ENCODE data around the gene DNAJC25.

The DNAJC25 gene

DNA sequence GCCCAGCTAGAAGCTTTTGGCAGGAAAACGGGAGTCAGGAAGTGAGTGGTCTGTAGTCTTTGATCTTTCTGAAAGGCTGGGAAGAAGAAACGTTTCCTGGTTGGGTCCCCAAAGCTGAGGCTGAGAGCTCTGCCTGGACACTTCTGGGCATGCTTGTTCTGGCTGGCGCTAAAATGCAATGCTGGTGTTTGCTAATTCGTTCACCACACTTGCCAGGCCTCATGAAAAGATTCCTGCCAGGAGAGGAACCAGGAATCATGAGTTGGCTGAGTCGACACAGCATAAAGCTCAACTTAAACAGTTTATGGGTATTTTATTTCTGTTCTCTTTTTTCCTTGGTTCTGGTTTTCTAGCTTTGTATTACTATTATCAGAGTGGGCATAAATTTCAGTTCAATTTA lies 21.0 kb upstream of the DNAJC25 start:
- H4K91ac ChIP-seq (ENCODE audit: low read depth, low read length): no peak overlapping the region
- H2BK5ac ChIP-seq (ENCODE audit: low read depth, low read length, poor library complexity): no peak overlapping the region
- H2AFZ ChIP-seq (ENCODE audit: insufficient read depth, low read length, poor library complexity): no peak overlapping the region
- H3K79me2 ChIP-seq (ENCODE audit: control insufficient read depth, insufficient read depth, low read length, poor library complexity): no peaks in the 10 kb centered on the region
- H3K4me2 ChIP-seq (ENCODE audit: low read length): no peak overlapping the region
- H2BK12ac ChIP-seq (ENCODE audit: low read length): no peak overlapping the region
- H3K4me3 ChIP-seq (ENCODE audit: low read depth, low read length): no peak overlapping the region
- no peaks in the 10 kb centered on the region for H3K36me3 ChIP-seq (ENCODE audit: control insufficient read depth in 1 of 2, insufficient read depth in 2 of 2, low read length in 2 of 2)
- no peak overlapping the region for H4K8ac ChIP-seq (ENCODE audit: low read depth, low read length)
- no peak for DNase-seq
- H3K9me3 ChIP-seq (ENCODE audit: insufficient read depth, low read depth, low read length): no peaks in the 10 kb centered on the region
- H3K23ac ChIP-seq (ENCODE audit: low read length): no peak overlapping the region
- WGBS (ENCODE audit: extremely low coverage, insufficient coverage, insufficient read length): no CpG with 5 or more reads among the region's 5 CpGs
- H3K9ac ChIP-seq (ENCODE audit: low read length): no peak overlapping the region
- H2AK5ac ChIP-seq (ENCODE audit: low read length): no peak overlapping the region
- no peak overlapping the region for H4K12ac ChIP-seq (ENCODE audit: low read depth, low read length)
- no peaks in the 10 kb centered on the region for H3K27me3 ChIP-seq (ENCODE audit: insufficient read depth, low read length)
- H3K79me1 ChIP-seq (ENCODE audit: low read length): no peaks in the 10 kb centered on the region
- peaks cover 0 to 2% of the 10 kb centered on the region in 2 experiments for H3K4me1 ChIP-seq (ENCODE audit: control insufficient read depth in 1 of 2, insufficient read depth in 2 of 2, low read length in 2 of 2)
- no peak overlapping the region for H2BK120ac ChIP-seq (ENCODE audit: insufficient read depth, low read length, poor library complexity)
- no peak overlapping the region for H3K14ac ChIP-seq (ENCODE audit: low read length)
- no peak overlapping the region for H3K27ac ChIP-seq (ENCODE audit: low read depth, low read length)
- no peak overlapping the region for H3K4ac ChIP-seq (ENCODE audit: low read depth, low read length)
- no peak overlapping the region for H3K18ac ChIP-seq (ENCODE audit: low read length)

DNA sequence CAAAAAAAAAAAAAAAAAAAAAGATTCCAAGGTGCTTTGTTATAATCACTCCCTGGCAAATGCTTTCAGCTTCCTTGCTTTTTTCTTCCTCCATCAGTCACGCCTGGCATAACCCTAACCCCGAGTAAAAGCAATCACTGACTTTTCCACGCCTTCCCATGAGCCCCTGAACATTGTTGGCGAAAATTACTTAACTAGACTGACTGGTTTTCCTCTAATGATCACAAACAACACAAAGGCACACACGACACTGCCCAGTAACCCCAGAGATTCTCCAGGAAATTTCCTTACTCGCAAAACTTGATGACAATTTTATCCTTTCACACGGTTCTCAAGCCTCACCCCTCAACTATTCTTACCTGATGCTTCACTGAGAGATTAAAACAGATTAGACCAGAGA lies 20.3 kb upstream of the DNAJC25 start:
- H2BK12ac ChIP-seq (ENCODE audit: low read length): no peak overlapping the region
- no CpG with 5 or more reads among the region's 7 CpGs for WGBS (ENCODE audit: extremely low coverage, insufficient coverage, insufficient read length)
- H3K4me1 ChIP-seq (ENCODE audit: control insufficient read depth in 1 of 2, insufficient read depth in 2 of 2, low read length in 2 of 2): peaks cover 0 to 2% of the 10 kb centered on the region in 2 experiments
- H3K36me3 ChIP-seq (ENCODE audit: control insufficient read depth in 1 of 2, insufficient read depth in 2 of 2, low read length in 2 of 2): no peaks in the 10 kb centered on the region
- no peak overlapping the region for H4K8ac ChIP-seq (ENCODE audit: low read depth, low read length)
- no peak overlapping the region for H3K18ac ChIP-seq (ENCODE audit: low read length)
- H2BK120ac ChIP-seq (ENCODE audit: insufficient read depth, low read length, poor library complexity): no peak overlapping the region
- H2BK5ac ChIP-seq (ENCODE audit: low read depth, low read length, poor library complexity): no peak overlapping the region
- no peak overlapping the region for H3K14ac ChIP-seq (ENCODE audit: low read length)
- H3K27ac ChIP-seq (ENCODE audit: low read depth, low read length): no peak overlapping the region
- no peak overlapping the region for H2AK5ac ChIP-seq (ENCODE audit: low read length)
- H3K23ac ChIP-seq (ENCODE audit: low read length): no peak overlapping the region
- no peak overlapping the region for H4K12ac ChIP-seq (ENCODE audit: low read depth, low read length)
- H3K4me2 ChIP-seq (ENCODE audit: low read length): no peak overlapping the region
- no peak overlapping the region for H2AFZ ChIP-seq (ENCODE audit: insufficient read depth, low read length, poor library complexity)
- no peak for DNase-seq
- H3K79me2 ChIP-seq (ENCODE audit: control insufficient read depth, insufficient read depth, low read length, poor library complexity): no peaks in the 10 kb centered on the region
- H4K91ac ChIP-seq (ENCODE audit: low read depth, low read length): no peak overlapping the region
- H3K4me3 ChIP-seq (ENCODE audit: low read depth, low read length): no peak overlapping the region
- H3K9ac ChIP-seq (ENCODE audit: low read length): no peak overlapping the region
- peaks cover 1% of the 10 kb centered on the region for H3K9me3 ChIP-seq (ENCODE audit: insufficient read depth, low read depth, low read length)
- no peaks in the 10 kb centered on the region for H3K79me1 ChIP-seq (ENCODE audit: low read length)
- H3K27me3 ChIP-seq (ENCODE audit: insufficient read depth, low read length): no peaks in the 10 kb centered on the region
- no peak overlapping the region for H3K4ac ChIP-seq (ENCODE audit: low read depth, low read length)

DNA sequence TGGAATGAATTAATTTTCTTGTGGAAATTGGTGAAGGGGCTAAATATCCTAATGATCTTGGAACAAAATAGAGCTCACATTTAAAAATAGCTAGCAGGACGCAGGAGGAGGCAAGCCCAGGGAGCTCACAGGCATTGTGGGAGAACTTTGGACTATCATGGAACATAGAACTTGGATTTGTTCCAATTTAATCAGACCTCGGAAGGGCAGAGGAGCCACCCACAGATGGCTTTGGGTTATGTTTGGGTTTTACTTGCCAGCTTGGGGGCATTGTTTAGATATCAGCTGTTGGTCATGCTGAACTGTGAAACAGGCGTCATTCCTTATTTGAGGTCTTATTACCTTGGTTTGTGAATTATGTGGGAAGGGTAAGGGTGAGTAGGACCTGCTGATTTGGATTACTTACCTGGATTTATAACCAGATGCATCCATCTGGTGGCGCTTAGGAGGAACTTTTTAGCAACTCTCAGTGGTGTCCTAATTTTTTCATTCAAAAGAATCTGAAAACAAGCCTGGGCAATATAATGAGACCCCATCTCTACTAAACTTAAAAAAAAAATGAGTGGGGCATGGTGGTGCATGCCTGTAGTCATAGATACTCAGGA lies 17.6 kb upstream of the DNAJC25 start:
- peaks cover 0 to 2% of the 10 kb centered on the region in 2 experiments for H3K4me1 ChIP-seq (ENCODE audit: control insufficient read depth in 1 of 2, insufficient read depth in 2 of 2, low read length in 2 of 2)
- no peak overlapping the region for H3K27ac ChIP-seq (ENCODE audit: low read depth, low read length)

DNA sequence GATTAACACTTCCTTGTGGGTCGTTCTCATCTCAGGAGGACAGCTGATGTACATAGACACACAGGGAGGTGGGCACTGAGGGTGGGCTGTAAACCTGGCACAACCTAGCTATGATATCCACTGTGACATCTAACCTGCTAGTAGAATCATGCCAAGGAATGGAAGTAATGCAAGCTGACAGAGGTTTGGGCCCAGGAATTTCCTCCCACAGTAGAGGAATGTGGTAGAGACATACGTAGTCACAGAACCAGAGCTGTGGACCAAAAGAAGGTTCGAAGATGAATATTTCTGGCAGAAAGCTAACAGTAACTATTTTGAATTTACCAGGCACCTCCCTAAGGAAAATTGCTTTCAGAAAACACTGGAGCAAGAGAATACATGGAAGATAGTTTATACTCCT lies 15.2 kb upstream of the DNAJC25 start:
- H2BK120ac ChIP-seq (ENCODE audit: insufficient read depth, low read length, poor library complexity): no peak overlapping the region
- H2BK12ac ChIP-seq (ENCODE audit: low read length): no peak overlapping the region
- no peak overlapping the region for H2BK5ac ChIP-seq (ENCODE audit: low read depth, low read length, poor library complexity)
- H3K27me3 ChIP-seq (ENCODE audit: insufficient read depth, low read length): no peaks in the 10 kb centered on the region
- peaks cover 0 to under 1% of the 10 kb centered on the region in 2 experiments for H3K4me1 ChIP-seq (ENCODE audit: control insufficient read depth in 1 of 2, insufficient read depth in 2 of 2, low read length in 2 of 2)
- H3K4me3 ChIP-seq (ENCODE audit: low read depth, low read length): no peak overlapping the region
- no peaks in the 10 kb centered on the region for H3K36me3 ChIP-seq (ENCODE audit: control insufficient read depth in 1 of 2, insufficient read depth in 2 of 2, low read length in 2 of 2)
- WGBS (ENCODE audit: extremely low coverage, insufficient coverage, insufficient read length): no CpG with 5 or more reads among the region's 3 CpGs
- no peak overlapping the region for H3K14ac ChIP-seq (ENCODE audit: low read length)
- H3K79me2 ChIP-seq (ENCODE audit: control insufficient read depth, insufficient read depth, low read length, poor library complexity): no peaks in the 10 kb centered on the region
- peaks cover 2% of the 10 kb centered on the region for H3K9me3 ChIP-seq (ENCODE audit: insufficient read depth, low read depth, low read length)
- no peak overlapping the region for H2AK5ac ChIP-seq (ENCODE audit: low read length)
- no peak overlapping the region for H3K4ac ChIP-seq (ENCODE audit: low read depth, low read length)
- H2AFZ ChIP-seq (ENCODE audit: insufficient read depth, low read length, poor library complexity): no peak overlapping the region
- no peak overlapping the region for H4K12ac ChIP-seq (ENCODE audit: low read depth, low read length)
- H4K91ac ChIP-seq (ENCODE audit: low read depth, low read length): no peak overlapping the region
- no peaks in the 10 kb centered on the region for H3K79me1 ChIP-seq (ENCODE audit: low read length)
- DNase-seq: no peak
- no peak overlapping the region for H3K23ac ChIP-seq (ENCODE audit: low read length)
- H3K4me2 ChIP-seq (ENCODE audit: low read length): no peak overlapping the region
- no peak overlapping the region for H3K18ac ChIP-seq (ENCODE audit: low read length)
- H4K8ac ChIP-seq (ENCODE audit: low read depth, low read length): no peak overlapping the region
- H3K9ac ChIP-seq (ENCODE audit: low read length): no peak overlapping the region
- no peak overlapping the region for H3K27ac ChIP-seq (ENCODE audit: low read depth, low read length)

More for the DNA sequence above, 17.6 kb upstream of the DNAJC25 start:
- WGBS (ENCODE audit: extremely low coverage, insufficient coverage, insufficient read length): no CpG with 5 or more reads among the region's 4 CpGs
- Histone ChIP-seq H2AK5ac (ENCODE audit: low read length) (no peak overlapping the region), H2BK12ac (ENCODE audit: low read length) (no peak overlapping the region), H3K9me3 (ENCODE audit: insufficient read depth, low read depth, low read length) (peaks cover 2% of the 10 kb centered on the region), H4K91ac (ENCODE audit: low read depth, low read length) (no peak overlapping the region), H4K8ac (ENCODE audit: low read depth, low read length) (no peak overlapping the region), H2BK5ac (ENCODE audit: low read depth, low read length, poor library complexity) (no peak overlapping the region), H3K4me3 (ENCODE audit: low read depth, low read length) (no peak overlapping the region), H3K14ac (ENCODE audit: low read length) (no peak overlapping the region), H2AFZ (ENCODE audit: insufficient read depth, low read length, poor library complexity) (no peak overlapping the region), H3K27me3 (ENCODE audit: insufficient read depth, low read length) (no peaks in the 10 kb centered on the region), H4K12ac (ENCODE audit: low read depth, low read length) (no peak overlapping the region), H3K79me2 (ENCODE audit: control insufficient read depth, insufficient read depth, low read length, poor library complexity) (no peaks in the 10 kb centered on the region), H2BK120ac (ENCODE audit: insufficient read depth, low read length, poor library complexity) (no peak overlapping the region), H3K23ac (ENCODE audit: low read length) (no peak overlapping the region), H3K4me2 (ENCODE audit: low read length) (no peak overlapping the region), H3K36me3 (ENCODE audit: control insufficient read depth in 1 of 2, insufficient read depth in 2 of 2, low read length in 2 of 2) (no peaks in the 10 kb centered on the region), H3K79me1 (ENCODE audit: low read length) (no peaks in the 10 kb centered on the region), H3K4ac (ENCODE audit: low read depth, low read length) (no peak overlapping the region), H3K18ac (ENCODE audit: low read length) (no peak overlapping the region), H3K9ac (ENCODE audit: low read length) (no peak overlapping the region)
- DNase-seq: no peak

Data from trophoblast cell (in vitro differentiated cells and primary cell).